NCI-H526 treated with DMSO at 0.1 percent for 48 hours (cell line): ENCODE results near the gene WDR70.
"Not testable (repeated sequence)": the region's sequence is repeated elsewhere in the genome, so short reads cannot be mapped to it uniquely, and the experiment has no call there.

Experiments used
- DNase-seq: peaks from one replicate; lab custom pipeline; 2025; lab: John Stamatoyannopoulos, UW

WDR70 gene

GRCh38 chr5:37379100-37379628, at the start of gene WDR70:
Gene WDR70 (plus strand): TSS chr5:37379318. CDS start chr5:37379368, 50 bp downstream.
- peak; percentile 88 for DNase-seq

- not testable (repeated sequence) for DNase-seq
Measured at GRCh38 chr5:37334754-37335153, 44.4 kb upstream of the WDR70 start.

- DNase-seq, result not testable (repeated sequence)
Measured at GRCh38 chr5:37342741-37343140, 36.4 kb upstream of the WDR70 start.

DNA sequence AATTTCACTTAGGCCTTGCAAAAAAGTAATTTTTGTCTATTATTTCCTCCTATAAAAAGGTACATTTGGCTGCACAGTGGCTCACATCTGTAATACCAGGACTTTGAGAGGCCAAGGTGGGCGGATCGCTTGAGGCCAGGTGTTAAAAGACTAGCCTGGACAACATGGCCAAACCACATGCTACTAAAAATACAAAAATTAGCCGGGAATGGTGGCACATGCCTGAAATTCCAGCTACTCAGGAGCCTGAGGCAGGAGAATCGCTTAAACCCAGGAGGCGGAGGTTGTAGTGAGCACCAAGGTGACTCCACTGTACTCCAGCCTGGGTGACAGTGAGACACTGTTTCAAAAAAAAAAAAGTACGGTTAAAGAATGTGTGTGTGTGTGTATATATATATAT, 24.0 kb upstream of the WDR70 start:
- no peak for DNase-seq

DNA sequence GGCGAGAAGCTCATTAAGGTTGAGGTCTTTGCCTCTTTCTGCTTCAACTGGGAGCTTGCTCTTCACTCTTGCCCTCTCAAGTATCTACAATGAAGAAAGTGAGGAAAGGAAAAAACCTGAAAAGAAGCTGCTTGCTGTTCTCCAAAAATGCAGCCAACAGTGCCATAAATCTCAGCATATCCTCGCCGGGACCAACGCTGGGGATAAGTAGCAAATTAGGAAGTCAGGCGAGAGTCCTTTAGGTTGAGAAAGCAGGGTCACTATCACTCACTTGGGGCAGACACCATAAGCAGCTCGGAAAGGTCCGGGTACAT, 8.6 kb upstream of the WDR70 start:
- peak; percentile 74 for DNase-seq

- DNase-seq, result peak; percentile 90
Measured at GRCh38 chr5:37370864-37371726, 8.0 kb upstream of the WDR70 start, which contains the start of gene NUP155. Gene NUP155 (minus strand): TSS chr5:37371106. CDS start chr5:37370977, 129 bp downstream.

GRCh38 chr5:37375091-37375490, 4.0 kb upstream of the WDR70 start:
- DNase-seq, result no peak

DNA sequence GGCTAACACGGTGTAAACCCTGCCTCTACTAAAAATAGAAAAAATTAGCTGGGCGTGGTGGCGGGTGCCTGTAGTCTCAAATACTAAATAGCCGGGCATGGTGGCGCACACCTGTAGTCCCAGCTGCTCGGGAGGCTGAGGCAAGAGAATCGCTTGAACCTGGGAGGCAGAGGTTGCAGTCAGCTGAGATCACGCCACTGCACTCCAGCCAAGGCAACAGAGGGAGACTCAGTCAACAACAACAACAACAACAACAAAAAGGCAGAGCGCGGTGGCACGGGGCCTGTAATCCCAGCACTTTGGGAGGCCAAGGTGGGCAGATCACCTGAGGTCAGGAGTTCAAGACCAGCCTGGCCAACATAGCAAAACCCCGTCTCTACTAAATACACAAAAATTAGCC, 1.1 kb upstream of the WDR70 start:
- not testable (repeated sequence) for DNase-seq

GRCh38 chr5:37391591-37391990, 12.5 kb downstream of the WDR70 start:
- DNase-seq, result no peak

DNA sequence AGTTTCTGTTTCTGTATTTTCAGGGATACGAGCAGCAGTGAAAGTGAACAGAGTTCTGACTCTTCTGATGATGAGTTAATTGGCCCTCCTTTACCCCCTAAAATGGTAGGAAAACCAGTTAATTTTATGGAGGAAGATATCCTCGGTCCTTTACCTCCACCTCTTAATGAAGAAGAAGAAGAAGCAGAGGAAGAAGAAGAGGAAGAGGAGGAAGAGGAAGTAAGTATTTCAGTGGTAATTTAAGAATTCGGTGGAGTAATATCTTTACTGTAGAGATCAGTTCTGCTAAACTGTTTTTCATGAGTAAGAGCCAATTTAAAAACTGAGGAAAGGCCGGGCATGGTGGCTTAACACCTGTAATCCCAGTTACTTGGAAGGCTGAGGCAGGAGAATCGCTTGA, 17.2 kb downstream of the WDR70 start:
- DNase-seq, result no peak

DNA sequence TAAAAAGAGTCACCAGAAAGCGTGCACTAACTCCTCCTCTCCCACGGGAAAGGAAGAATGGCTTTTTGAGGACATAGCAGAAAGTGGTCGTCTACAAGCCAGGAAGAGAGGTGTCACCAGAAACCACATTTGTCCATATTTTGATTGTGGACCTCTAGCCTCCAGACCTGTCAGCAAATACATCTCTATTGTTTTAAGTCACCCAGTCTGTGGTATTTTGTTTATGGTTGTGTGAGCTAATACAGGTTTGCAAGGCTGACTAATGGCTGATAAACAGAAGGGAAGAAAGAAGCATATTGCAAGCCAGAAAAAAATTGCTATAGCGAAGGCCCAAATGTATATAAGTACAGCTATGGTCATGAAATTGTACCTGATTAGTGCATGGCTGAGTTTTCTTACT, 21.4 kb downstream of the WDR70 start:
- DNase-seq, result no peak

GRCh38 chr5:37412515-37412914, 33.4 kb downstream of the WDR70 start:
- DNase-seq, result no peak

DNA sequence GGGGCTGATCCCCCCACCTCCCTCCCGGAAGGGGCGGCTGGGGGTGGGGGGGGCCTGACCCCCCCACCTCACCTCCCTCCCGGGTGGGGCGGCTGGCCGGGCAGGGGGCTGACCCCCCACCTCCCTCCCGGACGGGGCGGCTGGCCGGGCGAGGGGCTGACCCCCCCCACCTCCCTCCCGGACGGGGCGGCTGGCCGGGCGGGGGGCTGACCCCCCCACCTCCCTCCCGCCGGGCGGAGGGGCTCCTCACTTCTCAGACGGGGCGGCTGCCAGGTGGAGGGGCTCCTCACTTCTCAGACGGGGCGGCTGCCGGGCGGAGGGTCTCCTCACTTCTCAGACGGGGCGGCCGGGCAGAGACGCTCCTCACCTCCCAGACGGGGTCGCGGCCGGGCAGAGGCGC, 36.3 kb downstream of the WDR70 start:
- DNase-seq, result not testable (repeated sequence)

- no peak for DNase-seq
Measured at GRCh38 chr5:37417347-37417746, 38.2 kb downstream of the WDR70 start.

DNA sequence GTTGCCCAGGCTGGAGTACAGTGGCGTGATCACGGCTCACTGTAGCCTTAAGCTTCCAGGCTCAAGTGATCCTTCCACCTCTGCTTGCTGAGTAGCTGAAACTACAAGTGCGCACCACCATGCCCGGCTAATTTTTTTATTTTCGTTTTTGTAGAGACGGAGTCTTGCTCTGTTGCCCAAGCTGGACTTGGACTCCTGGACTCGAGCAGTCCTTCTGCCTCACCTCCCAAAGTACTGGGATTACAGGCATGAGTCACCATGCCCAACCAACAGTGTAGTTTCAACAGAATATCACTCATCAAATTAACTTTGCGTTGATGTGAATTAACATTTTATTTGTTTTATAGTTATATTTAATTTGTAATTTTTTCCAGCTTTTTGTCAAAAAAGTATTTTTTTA, 45.3 kb downstream of the WDR70 start:
- no peak for DNase-seq

GRCh38 chr5:37428044-37428443, 48.9 kb downstream of the WDR70 start:
- DNase-seq, result no peak

DNA sequence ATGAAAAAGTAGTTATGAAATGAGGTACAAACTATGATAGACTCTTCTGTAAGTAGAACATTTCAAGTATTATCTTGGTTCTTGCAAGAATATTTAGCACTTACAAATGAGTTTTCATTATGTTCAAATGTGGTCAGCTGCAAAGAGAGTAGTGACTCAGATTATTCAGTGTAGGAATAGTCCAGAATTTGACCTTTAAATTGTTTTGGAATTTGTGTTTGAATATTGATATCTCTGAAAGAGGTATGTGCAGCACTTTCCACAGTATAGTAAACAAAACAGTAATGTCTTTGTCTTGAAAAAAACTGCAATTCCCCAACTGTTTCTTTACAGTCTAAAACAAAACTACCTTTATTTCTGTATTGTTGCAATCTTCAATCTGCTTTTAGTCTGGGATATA, 56.1 kb downstream of the WDR70 start:
- DNase-seq, result no peak

- no peak for DNase-seq
Measured at GRCh38 chr5:37436146-37436934, 57.2 kb downstream of the WDR70 start.

DNA sequence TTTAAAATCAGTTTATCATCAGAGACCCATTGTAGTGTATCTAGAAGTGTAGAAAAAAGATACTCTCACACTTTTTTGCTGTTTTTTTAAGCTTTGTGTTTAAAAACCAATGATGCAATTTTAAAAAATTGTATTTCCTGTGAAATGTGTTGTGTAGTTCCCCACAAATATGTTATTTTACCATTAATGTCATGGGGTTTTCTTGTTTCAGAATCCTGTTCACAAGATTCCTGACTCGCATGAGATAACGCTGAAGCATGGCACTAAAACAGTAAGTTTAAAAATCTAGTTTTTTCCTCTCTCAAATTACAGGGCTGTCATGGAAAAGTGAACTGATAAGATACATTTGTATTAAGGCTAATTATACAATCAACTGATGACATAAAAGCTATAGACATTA, 58.6 kb downstream of the WDR70 start:
- no peak for DNase-seq

DNA sequence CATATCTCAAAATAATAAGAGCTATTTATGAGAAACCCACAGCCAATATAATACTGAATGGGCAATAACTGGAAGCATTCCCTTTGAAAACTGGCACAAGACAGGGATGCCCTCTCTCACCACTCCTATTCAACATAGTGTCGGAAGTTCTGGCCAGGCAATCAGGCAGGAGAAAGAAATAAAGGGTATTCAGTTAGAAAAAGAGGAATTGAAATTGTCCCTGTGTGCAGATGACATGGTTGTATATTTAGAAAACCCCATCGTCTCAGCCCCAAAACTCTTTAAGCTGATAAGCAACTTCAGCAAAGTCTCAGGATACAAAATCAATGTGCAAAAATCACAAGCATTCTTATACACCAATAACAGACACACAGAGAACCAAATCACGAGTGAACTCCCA, 66.7 kb downstream of the WDR70 start:
- not testable (repeated sequence) for DNase-seq

GRCh38 chr5:37448941-37449340, 69.8 kb downstream of the WDR70 start:
- no peak for DNase-seq

- DNase-seq, result not testable (repeated sequence)
Measured at GRCh38 chr5:37451991-37452390, 72.9 kb downstream of the WDR70 start.

DNA sequence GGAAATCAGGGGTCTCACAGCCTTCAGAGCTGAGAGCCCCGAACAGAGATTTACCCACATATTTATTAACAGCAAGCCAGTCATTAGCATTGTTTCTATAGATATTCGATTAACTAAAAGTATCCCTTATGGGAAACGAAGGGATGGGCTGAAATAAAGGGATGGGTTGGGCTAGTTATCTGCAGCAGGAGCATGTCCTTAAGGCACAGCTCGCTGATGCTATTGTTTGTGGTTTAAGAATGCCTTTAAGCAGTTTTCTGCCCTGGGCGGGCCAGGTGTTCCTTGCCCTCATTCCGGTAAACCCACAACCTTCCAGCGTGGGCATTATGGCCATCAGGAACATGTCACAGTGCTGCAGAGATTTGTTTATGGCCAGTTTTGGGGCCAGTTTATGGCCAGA, 74.1 kb downstream of the WDR70 start:
- DNase-seq, result not testable (repeated sequence)
